Activated B cell treated with CpG ODN at 0.5 μM for 24 hours (primary cell): ENCODE measurements around the gene KRT83. TPM values are rescaled to one million over a fixed set of nuclear protein-coding genes. Genes with fewer than 3 reads are reported as not detected.

Experiments
- ATAC-seq: fragments of 200-7000 bp; cut with Tn5 transposase; one replicate; pipeline ENCODE4 v1.10.0; 2021; ENCODE audit warnings: low read depth, mild to moderate bottlenecking, moderate library complexity
- CTCF ChIA-PET: fragments of 350-600 bp; sonication (Branson Sonifier 250); formaldehyde crosslinking; loops from one replicate; lab custom pipeline; 2021; ENCODE audit warnings: antibody characterized with exemption; lab: Charles Lee
- POLR2A ChIA-PET: fragments of 350-600 bp; sonication (Branson Sonifier 250); formaldehyde crosslinking; loops from one replicate; lab custom pipeline; 2021; ENCODE audit warnings: antibody characterized with exemption; lab: Charles Lee
- DNase-seq: peaks from one replicate; pipeline ENCODE4 v3.0.0; 2022
- H3K27ac Mint-ChIP-seq: one replicate; pipeline ENCODE4 v1.8.0; 2020; ENCODE audit warnings: mixed read lengths
- H3K27me3 Mint-ChIP-seq: one replicate; pipeline ENCODE4 v1.8.0; 2021; ENCODE audit warnings: mixed read lengths
- H3K36me3 Mint-ChIP-seq: one replicate; pipeline ENCODE4 v1.8.0; 2021; ENCODE audit warnings: low read depth, mixed read lengths
- H3K4me1 Mint-ChIP-seq: one replicate; pipeline ENCODE4 v1.8.0; 2021; ENCODE audit warnings: mixed read lengths
- H3K4me3 Mint-ChIP-seq: one replicate; pipeline ENCODE4 v1.8.0; 2020; ENCODE audit warnings: mild to moderate bottlenecking, mixed read lengths
- H3K9me3 Mint-ChIP-seq: one replicate; pipeline ENCODE4 v1.8.0; 2020; ENCODE audit warnings: mixed read lengths
- CTCF ChIP-seq: fragments of 200-600 bp; IDR thresholded peaks from one replicate; pipeline ENCODE4 v1.8.0; 2022; ENCODE audit warnings: antibody characterized with exemption, mild to moderate bottlenecking
- intact Hi-C: fragments of 100-400 bp; cut with micrococcal nuclease; formaldehyde crosslinking; loops from one replicate; pipeline ENCODE4 v1.15.1; 2024
- total RNA-seq: library from RNA; stranded (reverse); gene quantifications from 2 replicates; pipeline ENCODE4 v1.2.3, GENCODE V29; 2022

Gene KRT83
- total RNA-seq, 1 donor from 2014 or later: not detected

- no peaks in the 10 kb centered on the region for H3K9me3 Mint-ChIP-seq
- H3K4me3 Mint-ChIP-seq: no peak overlapping the region
- TF ChIP-seq CTCF: no peak
- no peak for DNase-seq
- H3K27me3 Mint-ChIP-seq: peaks cover 2% of the 10 kb centered on the region
- ChIA-PET CTCF (no interaction called here), POLR2A (no interaction called here)
- intact Hi-C loops: no loop called here
- H3K36me3 Mint-ChIP-seq: no peaks in the 10 kb centered on the region
- peaks cover 13% of the 10 kb centered on the region for H3K4me1 Mint-ChIP-seq
- H3K27ac Mint-ChIP-seq: no peak overlapping the region
- ATAC-seq: no peak
These were observed 31.8 kb upstream of the KRT83 start for GRCh38 chr12:52352951-52353350.

GRCh38 chr12:52351196-52352059 lies 30.2 kb upstream of the KRT83 start:
- Mint-ChIP-seq H3K27me3 (peaks cover 2% of the 10 kb centered on the region), H3K9me3 (no peaks in the 10 kb centered on the region), H3K4me3 (no peak overlapping the region), H3K27ac (no peak overlapping the region), H3K4me1 (peaks cover 7% of the 10 kb centered on the region), H3K36me3 (no peaks in the 10 kb centered on the region)
- no peak for ATAC-seq
- no peak for TF ChIP-seq CTCF
- intact Hi-C loops: no loop called here
- ChIA-PET POLR2A (interaction anchor here (0.7 kb wide), 1 partner anchor 1277 kb away, joined by 3 read pairs; no protein-coding TSS in a partner anchor), CTCF (interaction anchor here (1.8 kb wide), 1 partner anchor 24 kb away, joined by 5 read pairs; no protein-coding TSS in a partner anchor)
- DNase-seq: no peak

- ChIA-PET CTCF (interaction anchor here (1.8 kb wide), 1 partner anchor 24 kb away, joined by 5 read pairs; no protein-coding TSS in a partner anchor), POLR2A (interaction anchor here (0.7 kb wide), 1 partner anchor 1277 kb away, joined by 3 read pairs; no protein-coding TSS in a partner anchor)
- DNase-seq (no peak), ATAC-seq (no peak)
- no peaks in the 10 kb centered on the region for H3K36me3 Mint-ChIP-seq
- H3K4me3 Mint-ChIP-seq: no peak overlapping the region
- no peak overlapping the region for H3K27ac Mint-ChIP-seq
- no peak for TF ChIP-seq CTCF
- peaks cover 2% of the 10 kb centered on the region for H3K27me3 Mint-ChIP-seq
- intact Hi-C loops: no loop called here
- no peaks in the 10 kb centered on the region for H3K9me3 Mint-ChIP-seq
- H3K4me1 Mint-ChIP-seq: peaks cover 7% of the 10 kb centered on the region
These were observed 29.6 kb upstream of the KRT83 start for GRCh38 chr12:52350786-52351185.

GRCh38 chr12:52350021-52350620 lies 28.9 kb upstream of the KRT83 start:
- ChIA-PET CTCF (interaction anchor here (1.8 kb wide), 1 partner anchor 23 kb away, joined by 5 read pairs; no protein-coding TSS in a partner anchor), POLR2A (no interaction called here)
- no peak overlapping the region for H3K4me3 Mint-ChIP-seq
- H3K4me1 Mint-ChIP-seq: peaks cover 7% of the 10 kb centered on the region
- H3K9me3 Mint-ChIP-seq: no peaks in the 10 kb centered on the region
- no peak for DNase-seq
- no peak for TF ChIP-seq CTCF
- H3K36me3 Mint-ChIP-seq: no peaks in the 10 kb centered on the region
- no peak for ATAC-seq
- intact Hi-C loops: no loop called here
- H3K27ac Mint-ChIP-seq: no peak overlapping the region
- peaks cover 2% of the 10 kb centered on the region for H3K27me3 Mint-ChIP-seq

GRCh38 chr12:52349196-52349595 lies 28.0 kb upstream of the KRT83 start:
- DNase-seq (no peak), ATAC-seq (no peak)
- Mint-ChIP-seq H3K27ac (no peak overlapping the region), H3K9me3 (no peaks in the 10 kb centered on the region), H3K4me3 (no peak overlapping the region), H3K27me3 (peaks cover 1% of the 10 kb centered on the region), H3K36me3 (no peaks in the 10 kb centered on the region), H3K4me1 (peaks cover 6% of the 10 kb centered on the region)
- intact Hi-C loops: no loop called here
- CTCF ChIA-PET: no interaction called here
- TF ChIP-seq CTCF: no peak
- POLR2A ChIA-PET: no interaction called here
